B cell (primary cell): ENCODE results near the gene IMMP2L. TPM values are rescaled to one million over a fixed set of nuclear protein-coding genes. Genes with fewer than 3 reads are reported as not detected.

Source experiments
- ATAC-seq: fragments of 200-7000 bp; cut with Tn5 transposase; one replicate; pipeline ENCODE4 v1.10.0; 2021; ENCODE audit warnings: low read depth, mild to moderate bottlenecking, moderate number of reproducible peaks, moderate library complexity
- CTCF ChIA-PET: fragments of 350-600 bp; sonication (Branson Sonifier 250); formaldehyde crosslinking; loops from one replicate; lab custom pipeline; 2021; ENCODE audit warnings: antibody characterized with exemption, inconsistent platforms; lab: Charles Lee
- POLR2A ChIA-PET: fragments of 350-600 bp; sonication (Branson Sonifier 250); formaldehyde crosslinking; loops from one replicate; lab custom pipeline; 2021; ENCODE audit warnings: antibody characterized with exemption; lab: Charles Lee
- DNase-seq: peaks from one replicate; pipeline ENCODE4 v3.0.0; 2013
- H2AFZ ChIP-seq: 2 replicates; pipeline ENCODE4 v1.6.1; 2012; ENCODE audit warnings: mild to moderate bottlenecking, low read depth, low read length; ENCODE audit not compliant: insufficient read depth, poor library complexity, severe bottlenecking
- H3K27ac ChIP-seq, 2 donors: 1 replicate in 1 of 2; 2 replicates in 1 of 2; pipeline ENCODE4 v1.5.1; 2012 to 2013; ENCODE audit warnings: low read length in 2 of 2, mild to moderate bottlenecking in 2 of 2, moderate library complexity in 1 of 2
- H3K27me3 ChIP-seq, 4 experiments: fragments of 200-600 bp in 1 of 4; sonication (generic) in 1 of 4; replicated peaks in 1 of 4; 1 replicate in 2 of 4; 2 replicates in 2 of 4; pipeline versions ENCODE4 v1.6.1 to v1.7.0; 2013 to 2016; ENCODE audit warnings: low read length in 3 of 4, mild to moderate bottlenecking in 2 of 4, mixed read lengths in 1 of 4, moderate library complexity in 1 of 4; ENCODE audit not compliant: insufficient read depth in 4 of 4, control insufficient read depth in 3 of 4; ENCODE audit errors: control extremely low read depth in 1 of 4
- H3K36me3 ChIP-seq, 2 experiments: replicated peaks in 1 of 2; 1 replicate in 1 of 2; 2 replicates in 1 of 2; pipeline versions ENCODE4 v1.6.1 to v1.7.1; 2013; ENCODE audit warnings: low read length in 1 of 2; ENCODE audit not compliant: insufficient read depth in 2 of 2, control insufficient read depth in 1 of 2; ENCODE audit errors: control extremely low read depth in 1 of 2, extremely low read depth in 1 of 2
- H3K4me1 ChIP-seq, 2 donors: fragments of 200-600 bp in 1 of 2; sonication (generic) in 1 of 2; 1 replicate in 1 of 2; 2 replicates in 1 of 2; pipeline versions ENCODE4 v1.5.1 to v1.6.1; 2013 to 2017; ENCODE audit warnings: low read length in 2 of 2; ENCODE audit not compliant: control insufficient read depth in 2 of 2, insufficient read depth in 2 of 2
- H3K4me2 ChIP-seq: replicated peaks from 2 replicates; pipeline ENCODE3; 2012; ENCODE audit warnings: mild to moderate bottlenecking, low read depth, low read length; ENCODE audit not compliant: poor library complexity, severe bottlenecking
- H3K4me3 ChIP-seq, 5 experiments: fragments of 200-600 bp in 1 of 5; sonication (generic) in 1 of 5; 1 replicate in 3 of 5; 2 replicates in 2 of 5; pipeline versions ENCODE4 v1.5.1 to v1.7.0; 2011 to 2016; ENCODE audit warnings: low read length in 4 of 5, mild to moderate bottlenecking in 4 of 5, low read depth in 2 of 5, control low read depth in 1 of 5, moderate library complexity in 1 of 5; ENCODE audit not compliant: insufficient read depth in 1 of 5; ENCODE audit errors: control extremely low read depth in 1 of 5, extremely low read depth in 1 of 5
- H3K79me2 ChIP-seq: fragments of 200-600 bp; sonication (generic); one replicate; pipeline ENCODE4 v1.6.0; 2016; ENCODE audit warnings: low read length; ENCODE audit not compliant: control insufficient read depth, insufficient read depth
- H3K9ac ChIP-seq: fragments of 200-600 bp; sonication (generic); 2 replicates; pipeline ENCODE4 v1.6.1; 2017; ENCODE audit warnings: mild to moderate bottlenecking, low read length, moderate library complexity
- H3K9me3 ChIP-seq, 3 donors: one replicate each; pipeline versions ENCODE4 v1.6.1 to v1.7.1; 2013; ENCODE audit warnings: low read length in 2 of 3; ENCODE audit not compliant: control insufficient read depth in 2 of 3, insufficient read depth in 1 of 3; ENCODE audit errors: control extremely low read depth in 1 of 3
- H4K20me1 ChIP-seq: 2 replicates; pipeline ENCODE4 v1.6.0; 2012; ENCODE audit warnings: mild to moderate bottlenecking, low read length; ENCODE audit not compliant: insufficient read depth, control insufficient read depth, poor library complexity, severe bottlenecking
- H3K27ac Mint-ChIP-seq: one replicate; pipeline ENCODE4 v1.8.0; 2021; ENCODE audit warnings: mixed read lengths
- H3K27me3 Mint-ChIP-seq: one replicate; pipeline ENCODE4 v1.8.0; 2021; ENCODE audit warnings: mixed read lengths
- H3K4me1 Mint-ChIP-seq: one replicate; pipeline ENCODE4 v1.8.0; 2021; ENCODE audit warnings: mixed read lengths
- H3K4me3 Mint-ChIP-seq: one replicate; pipeline ENCODE4 v1.8.0; 2021; ENCODE audit warnings: mixed read lengths
- H3K9me3 Mint-ChIP-seq: one replicate; pipeline ENCODE4 v1.8.0; 2022; ENCODE audit warnings: mixed read lengths; ENCODE audit not compliant: insufficient read depth
- CTCF ChIP-seq: fragments of 200-600 bp; IDR thresholded peaks from one replicate; pipeline ENCODE4 v1.8.0; 2022; ENCODE audit warnings: antibody characterized with exemption, mild to moderate bottlenecking
- EZH2 ChIP-seq: IDR thresholded peaks from 2 replicates; pipeline ENCODE4 v1.6.1; 2012; ENCODE audit warnings: borderline replicate concordance, low read depth, mild to moderate bottlenecking, moderate library complexity, low read length; ENCODE audit not compliant: insufficient read depth, poor library complexity, severe bottlenecking
- WGBS: methylation state at CpG from one replicate; pipeline ENCODE4 v1.1.5; 2013; ENCODE audit warnings: missing lambda C conversion rate; ENCODE audit not compliant: insufficient coverage; 5-methylcytosine and 5-hydroxymethylcytosine counted together
- intact Hi-C: fragments of 100-400 bp; cut with micrococcal nuclease; formaldehyde crosslinking; loops from one replicate; pipeline ENCODE4 v1.10.0; 2022
- polyA plus RNA-seq: library from polyadenylated mRNA; depleted of rRNA; stranded (reverse); fragments of >200 nt; gene quantifications from 2 replicates; pipeline ENCODE4 v1.2.3, GENCODE V29; 2012
- total RNA-seq, 2 donors: library from RNA; stranded (reverse); fragments of 120-200 nt in 1 of 2; gene quantifications; 1 replicate in 1 of 2; 2 replicates in 1 of 2; pipeline versions ENCODE4 v1.2.3 to v1.2.4, GENCODE V29; 2013 to 2022

The IMMP2L gene
- total and polyA plus RNA-seq, 2 donors (not counting 1 experiment from before 2014, with no cell fraction given), result 3.8 to 34.2 TPM

GRCh38 chr7:110943701-110944345 is 618.5 kb downstream of the IMMP2L start:
- H2AFZ ChIP-seq, result no peak overlapping the region
- Mint-ChIP-seq H3K27ac (no peak overlapping the region), H3K4me1 (no peaks in the 10 kb centered on the region), H3K9me3 (no peaks in the 10 kb centered on the region), H3K4me3 (no peak overlapping the region), H3K27me3 (no peaks in the 10 kb centered on the region)
- ATAC-seq (no peak), DNase-seq (no peak)
- H3K27me3 ChIP-seq, result no peaks in the 10 kb centered on the region
- no peak overlapping the region for H3K4me2 ChIP-seq
- no peaks in the 10 kb centered on the region for H4K20me1 ChIP-seq
- no peak overlapping the region for H3K27ac ChIP-seq
- no peaks in the 10 kb centered on the region for H3K79me2 ChIP-seq
- H3K4me3 ChIP-seq, result no peak overlapping the region
- WGBS, result no CpG with 5 or more reads among the region's 4 CpGs
- ChIA-PET CTCF (no interaction called here), POLR2A (no interaction called here)
- H3K9ac ChIP-seq, result no peak overlapping the region
- no peak for TF ChIP-seq CTCF
- TF ChIP-seq EZH2, result no peak
- H3K4me1 ChIP-seq, result no peaks in the 10 kb centered on the region
- H3K36me3 ChIP-seq, result no peaks in the 10 kb centered on the region
- intact Hi-C loops, result no loop called here
- no peaks in the 10 kb centered on the region for H3K9me3 ChIP-seq

GRCh38 chr7:110941385-110941784 is 620.9 kb downstream of the IMMP2L start:
- TF ChIP-seq EZH2, result no peak
- no peak for TF ChIP-seq CTCF

More at GRCh38 chr7:110941385-110941784, 620.9 kb downstream of the IMMP2L start:
- ATAC-seq (no peak), DNase-seq (no peak)
- Histone ChIP-seq H3K4me1 (no peaks in the 10 kb centered on the region), H3K9me3 (peaks cover 0 to 4% (median 0%) of the 10 kb centered on the region in 3 donors), H3K4me3 (no peak overlapping the region), H2AFZ (no peak overlapping the region), H3K27me3 (no peaks in the 10 kb centered on the region), H3K4me2 (no peak overlapping the region), H3K9ac (no peak overlapping the region), H3K79me2 (no peaks in the 10 kb centered on the region), H4K20me1 (no peaks in the 10 kb centered on the region), H3K36me3 (no peaks in the 10 kb centered on the region), H3K27ac (no peak overlapping the region)
- intact Hi-C loops, result no loop called here
- ChIA-PET CTCF (no interaction called here), POLR2A (no interaction called here)
- Mint-ChIP-seq H3K27ac (no peak overlapping the region), H3K4me3 (no peak overlapping the region), H3K4me1 (no peaks in the 10 kb centered on the region), H3K27me3 (no peaks in the 10 kb centered on the region), H3K9me3 (peaks cover 2% of the 10 kb centered on the region)
- no CpG with 5 or more reads among the region's 3 CpGs for WGBS
